Spleen (tissue), 7 donors: ENCODE data around the gene BUD31.
"Not testable (repeated sequence)": the region's sequence is repeated elsewhere in the genome, so short reads cannot be mapped to it uniquely, and the experiment has no call there.

Experiments used
- POLR2A ChIP-seq, 3 donors: fragments of 450-650 bp; IDR thresholded peaks; one replicate each; pipeline ENCODE4 v1.5.1; 2017; ENCODE audit warnings: antibody characterized with exemption in 3 of 3, mild to moderate bottlenecking in 1 of 3
- TF ChIP-seq, protein P1 (sequence below), 11 experiments: fragments of 200-600 bp in 7 of 11; fragments of 450-650 bp in 4 of 11; sonication (generic) in 4 of 11; IDR thresholded peaks in 8 of 11; conservative IDR thresholded peaks in 3 of 11; 1 replicate in 7 of 11; 2 replicates in 4 of 11; pipeline versions ENCODE4 v1.4.0 to v1.8.0; 2016 to 2021; ENCODE audit warnings: antibody characterized with exemption in 11 of 11, inconsistent platforms in 4 of 11, mild to moderate bottlenecking in 1 of 11
- donor health status: DM: no; HTN: no; CAD: no; lungs with moderate emphysema.
- donor health status: DM: no; HTN: no; CAD: no.
- donor health status: DM: no; HTN: no; CAD: no.

DNA sequence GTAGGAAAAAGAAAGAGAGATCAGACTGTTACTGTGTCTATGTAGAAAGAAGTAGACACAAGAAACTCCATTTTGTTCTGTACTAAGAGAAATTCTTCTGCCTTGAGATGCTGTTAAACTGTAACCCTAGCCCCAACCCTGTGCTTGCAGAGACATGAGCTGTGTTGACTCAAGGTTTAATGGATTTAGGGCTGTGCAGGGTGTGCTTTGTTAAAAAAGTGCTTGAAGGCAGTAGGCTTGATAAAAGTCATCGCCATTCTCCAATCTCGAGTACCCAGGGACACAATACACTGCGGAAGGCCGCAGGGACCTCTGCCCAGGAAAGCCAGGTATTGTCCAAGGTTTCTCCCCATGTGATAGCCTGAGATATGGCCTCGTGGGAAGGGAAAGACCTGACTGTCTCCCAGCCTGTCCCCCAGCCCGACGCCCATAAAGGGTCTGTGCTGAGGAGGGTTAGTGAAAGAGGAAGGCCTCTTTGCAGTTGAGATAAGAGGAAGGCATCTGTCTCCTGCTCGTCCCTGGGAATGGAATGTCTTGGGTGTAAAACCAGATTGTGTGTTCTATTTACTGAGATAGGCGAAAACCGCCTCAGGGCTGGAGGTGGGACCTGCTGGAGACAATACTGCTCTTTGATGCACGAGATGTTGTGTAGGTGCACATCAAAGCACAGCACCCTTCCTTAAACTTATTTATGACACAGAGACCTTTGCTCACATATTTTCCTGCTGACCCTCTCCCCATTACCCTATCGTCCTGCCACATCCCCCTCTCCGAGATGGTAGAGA lies 23.2 kb downstream of the BUD31 start:
- TF ChIP-seq, protein P1, sequence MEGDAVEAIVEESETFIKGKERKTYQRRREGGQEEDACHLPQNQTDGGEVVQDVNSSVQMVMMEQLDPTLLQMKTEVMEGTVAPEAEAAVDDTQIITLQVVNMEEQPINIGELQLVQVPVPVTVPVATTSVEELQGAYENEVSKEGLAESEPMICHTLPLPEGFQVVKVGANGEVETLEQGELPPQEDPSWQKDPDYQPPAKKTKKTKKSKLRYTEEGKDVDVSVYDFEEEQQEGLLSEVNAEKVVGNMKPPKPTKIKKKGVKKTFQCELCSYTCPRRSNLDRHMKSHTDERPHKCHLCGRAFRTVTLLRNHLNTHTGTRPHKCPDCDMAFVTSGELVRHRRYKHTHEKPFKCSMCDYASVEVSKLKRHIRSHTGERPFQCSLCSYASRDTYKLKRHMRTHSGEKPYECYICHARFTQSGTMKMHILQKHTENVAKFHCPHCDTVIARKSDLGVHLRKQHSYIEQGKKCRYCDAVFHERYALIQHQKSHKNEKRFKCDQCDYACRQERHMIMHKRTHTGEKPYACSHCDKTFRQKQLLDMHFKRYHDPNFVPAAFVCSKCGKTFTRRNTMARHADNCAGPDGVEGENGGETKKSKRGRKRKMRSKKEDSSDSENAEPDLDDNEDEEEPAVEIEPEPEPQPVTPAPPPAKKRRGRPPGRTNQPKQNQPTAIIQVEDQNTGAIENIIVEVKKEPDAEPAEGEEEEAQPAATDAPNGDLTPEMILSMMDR (IDR thresholded peaks at IDR 0.05 in 8 of 11, conservative IDR thresholded peaks at IDR 0.05 in 3 of 11), result not testable (repeated sequence)
- not testable (repeated sequence) for TF ChIP-seq POLR2A (IDR thresholded peaks at IDR 0.05)
